HS-27A (cell line): Measurements from ENCODE around the gene LSM7.

Source experiments
- DNase-seq: peaks from one replicate; pipeline ENCODE4 v3.0.0-alpha.2; 2012; ENCODE audit warnings: low read depth, missing footprints

Gene LSM7

GRCh38 chr19:2328401-2329148 lies at the start of gene LSM7, which contains the start of gene SPPL2B:
Gene LSM7 (minus strand): TSS chr19:2328586. CDS start chr19:2328566, 20 bp downstream.
Gene SPPL2B (plus strand): TSS chr19:2328684. CDS start chr19:2328710, 26 bp downstream.
- peak; percentile 45 for DNase-seq

DNA sequence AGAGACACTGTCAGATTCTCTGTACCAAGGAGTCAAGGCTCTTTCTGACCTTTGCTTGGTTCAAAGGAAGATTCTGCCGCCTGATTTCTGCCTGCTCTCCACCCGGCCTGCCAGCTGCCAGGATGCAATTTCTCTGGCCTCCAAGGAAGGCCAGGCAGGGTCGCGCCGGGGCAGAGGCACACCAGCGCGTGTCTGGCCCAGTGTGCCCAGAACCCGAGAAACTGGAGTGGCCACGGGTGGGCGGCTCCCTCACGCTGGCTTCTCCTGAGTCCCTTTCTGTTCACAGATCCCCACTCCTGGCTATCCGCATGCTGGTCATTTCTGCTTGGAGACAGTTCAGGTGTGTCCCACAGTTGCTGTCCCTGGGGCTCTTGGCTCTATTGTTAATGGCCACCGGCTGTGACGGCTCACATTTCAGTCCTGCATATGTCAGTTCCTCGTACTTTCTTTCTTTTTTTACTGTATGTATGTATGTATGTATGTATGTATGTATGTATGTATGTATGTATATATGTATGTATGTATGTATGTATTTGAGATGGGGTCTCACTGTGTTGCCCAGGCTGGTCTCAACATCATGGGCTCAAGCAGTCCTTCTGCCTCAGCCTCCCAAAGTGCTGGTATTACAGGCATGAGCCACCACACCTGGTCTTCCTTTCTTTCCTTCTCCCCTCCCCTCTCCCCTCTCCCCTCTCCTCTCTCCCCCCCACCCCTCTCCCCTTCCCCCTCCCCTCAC lies 48.6 kb upstream of the LSM7 start:
- DNase-seq = no peak

GRCh38 chr19:2375353-2376121 lies 47.2 kb upstream of the LSM7 start:
- no peak for DNase-seq

- no peak for DNase-seq
Measured at GRCh38 chr19:2374808-2375207, 46.4 kb upstream of the LSM7 start.

- DNase-seq = no peak
Measured at GRCh38 chr19:2372076-2372612, 43.8 kb upstream of the LSM7 start.

DNA sequence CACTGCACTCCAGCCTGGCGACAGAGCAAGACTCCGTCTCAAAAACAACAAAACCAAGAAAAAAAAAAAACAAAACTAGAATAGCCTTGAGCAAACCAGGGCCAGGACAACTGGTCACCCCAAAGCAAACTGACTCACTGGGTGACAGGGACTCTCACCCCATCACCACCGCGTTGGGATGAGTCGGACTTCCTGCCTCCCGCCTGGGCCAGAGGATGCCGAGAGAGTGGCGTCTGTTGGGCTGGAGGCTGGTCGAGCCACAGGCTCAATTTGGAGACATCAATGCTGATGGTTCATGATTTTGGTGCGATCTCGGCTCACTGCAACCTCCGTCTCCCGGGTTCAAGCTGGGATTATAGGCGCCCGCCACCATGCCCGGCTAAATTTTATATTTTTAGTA lies 43.3 kb upstream of the LSM7 start:
- no peak for DNase-seq

- DNase-seq = no peak
Measured at GRCh38 chr19:2365201-2365970, 37.0 kb upstream of the LSM7 start.

DNA sequence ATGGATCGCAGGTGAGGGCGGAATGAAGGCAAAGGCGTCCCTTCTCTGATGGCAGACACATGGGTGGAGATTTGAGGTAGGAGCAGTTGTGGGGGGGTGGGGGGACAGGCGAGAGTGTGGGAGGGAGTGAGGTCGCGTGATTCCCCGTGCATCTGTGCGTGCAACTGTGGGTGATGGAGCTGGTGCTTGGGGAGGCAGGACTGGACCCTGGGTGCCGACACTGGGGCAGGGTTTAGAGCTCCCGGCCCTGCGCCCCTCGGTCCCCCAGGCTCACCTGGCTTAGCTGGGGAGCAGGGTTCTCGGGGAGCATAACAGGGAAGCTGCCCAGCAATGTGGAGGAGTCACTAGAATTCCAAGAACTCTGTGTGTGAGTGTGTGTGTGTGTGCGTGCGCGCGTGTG lies 35.0 kb upstream of the LSM7 start:
- DNase-seq = no peak

DNA sequence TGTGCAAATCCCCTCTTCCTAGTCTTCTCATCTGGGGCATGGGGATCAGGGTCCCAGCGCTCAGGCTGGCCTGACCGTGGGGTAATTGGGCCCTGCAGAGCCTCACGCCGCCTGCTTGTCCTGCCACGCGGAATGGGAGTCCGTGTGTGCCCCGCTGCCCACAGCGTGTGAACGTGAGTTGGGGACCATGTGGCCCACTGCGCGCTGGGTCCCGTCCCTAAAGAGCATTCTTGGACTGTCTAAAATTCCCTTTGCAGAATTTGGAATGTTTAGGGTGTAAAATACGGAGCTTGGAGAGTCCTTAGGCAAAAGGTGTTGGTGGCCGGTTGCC lies 34.5 kb upstream of the LSM7 start:
- DNase-seq = no peak

DNA sequence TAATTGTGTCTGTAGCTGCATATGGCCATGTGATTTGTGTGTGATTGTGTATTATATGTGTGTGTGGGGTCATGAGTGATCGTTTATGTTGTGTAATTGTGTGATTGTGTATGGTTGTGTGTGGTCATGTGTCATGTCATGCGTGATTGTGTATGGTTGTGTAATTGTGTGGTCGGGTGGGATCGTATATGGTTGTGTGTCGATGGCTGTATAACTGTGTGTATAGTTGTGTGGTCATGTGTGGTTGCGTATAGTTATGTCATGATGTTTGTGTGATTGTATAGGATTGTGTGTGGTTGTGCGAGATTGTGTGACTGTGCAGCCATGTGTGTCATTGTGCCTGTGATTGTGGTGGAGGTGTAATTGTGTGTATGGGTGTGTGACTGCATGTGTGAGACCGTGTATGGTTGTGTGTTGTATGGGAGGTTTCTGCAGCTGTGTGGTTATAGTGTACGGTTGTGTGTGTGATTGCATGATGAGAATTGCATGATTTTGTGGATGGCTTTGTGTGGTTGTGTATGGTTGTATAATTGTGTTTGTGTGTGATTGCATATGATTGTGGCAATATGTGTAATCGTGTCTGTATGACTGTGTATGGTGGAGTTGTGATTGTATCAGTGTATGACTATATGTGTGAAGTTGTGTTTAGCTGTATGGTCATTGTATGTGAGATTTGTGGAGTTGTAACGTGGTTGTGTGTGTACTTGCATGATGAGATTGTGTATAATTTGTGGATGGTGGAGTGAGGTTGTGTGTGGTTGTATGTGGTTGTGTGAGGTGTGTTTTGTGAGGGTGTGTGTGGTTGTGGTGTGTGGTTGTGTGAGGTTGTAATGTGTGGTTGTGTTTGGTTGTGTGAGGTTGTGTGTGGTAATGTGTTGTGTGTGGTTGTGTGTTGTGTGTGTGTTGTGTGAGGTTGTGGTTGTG lies 33.9 kb upstream of the LSM7 start:
- DNase-seq = no peak

- DNase-seq = no peak
Measured at GRCh38 chr19:2361246-2362045, 33.1 kb upstream of the LSM7 start.

DNA sequence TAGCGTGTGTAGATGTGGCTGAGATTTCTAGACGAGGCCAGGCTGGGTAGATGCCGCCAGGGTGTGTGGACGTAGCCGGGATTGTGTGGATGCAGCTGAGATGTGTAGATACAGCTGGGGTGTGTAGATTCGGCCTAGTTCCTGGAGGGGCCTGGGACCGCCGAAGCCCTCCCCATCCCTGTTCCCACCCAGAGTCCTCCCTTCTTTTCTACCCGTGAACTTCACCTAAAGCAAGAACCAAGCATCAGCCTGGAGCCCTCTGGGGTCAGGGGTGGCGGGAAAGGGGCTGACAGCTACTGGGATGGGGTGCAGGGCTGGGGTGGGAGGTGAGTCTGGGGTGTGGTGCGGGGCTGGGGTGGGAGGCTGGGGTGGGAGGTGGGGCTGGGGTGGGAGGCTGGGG lies 32.4 kb upstream of the LSM7 start:
- no peak for DNase-seq

DNA sequence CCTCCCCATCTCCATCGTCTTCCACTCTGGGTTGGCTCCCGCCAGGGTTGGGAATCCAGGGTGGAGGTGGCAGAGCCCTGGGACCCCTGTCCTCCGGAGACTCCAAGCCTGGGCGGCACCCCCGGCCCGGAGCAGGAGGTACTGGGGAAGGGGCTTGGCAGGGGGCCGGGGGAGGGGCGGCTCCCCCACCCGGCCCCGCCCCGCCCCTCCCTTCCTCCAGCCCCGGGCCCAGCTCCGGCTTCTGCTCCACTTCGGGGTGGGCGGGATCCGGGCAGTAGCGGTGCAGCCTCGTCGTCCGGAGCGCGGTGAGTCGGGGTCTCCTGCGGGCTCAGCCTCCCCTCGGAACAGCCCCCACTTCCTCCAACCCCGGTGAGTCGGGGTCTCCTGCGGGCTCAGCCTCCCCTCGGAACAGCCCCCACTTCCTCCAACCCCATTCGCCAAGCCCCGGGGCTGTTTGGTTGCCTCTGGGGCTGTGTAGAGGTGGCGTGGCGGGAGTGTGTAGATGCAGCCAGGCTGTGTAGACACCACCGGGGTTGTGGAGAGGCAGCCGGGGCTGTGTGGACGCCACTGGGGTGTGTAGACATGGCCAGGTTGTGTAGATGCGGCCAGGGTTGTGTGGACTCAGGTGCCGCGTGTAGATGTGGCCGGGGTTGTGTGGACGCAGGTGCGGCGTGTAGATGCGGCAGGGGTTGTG lies 31.8 kb upstream of the LSM7 start, which contains the start of gene TMPRSS9:
TSS of gene TMPRSS9 (plus strand) at position 274 of the 694 bp plus-strand sequence. CDS start 29,521 bp downstream, outside the sequence.
- no peak for DNase-seq

DNA sequence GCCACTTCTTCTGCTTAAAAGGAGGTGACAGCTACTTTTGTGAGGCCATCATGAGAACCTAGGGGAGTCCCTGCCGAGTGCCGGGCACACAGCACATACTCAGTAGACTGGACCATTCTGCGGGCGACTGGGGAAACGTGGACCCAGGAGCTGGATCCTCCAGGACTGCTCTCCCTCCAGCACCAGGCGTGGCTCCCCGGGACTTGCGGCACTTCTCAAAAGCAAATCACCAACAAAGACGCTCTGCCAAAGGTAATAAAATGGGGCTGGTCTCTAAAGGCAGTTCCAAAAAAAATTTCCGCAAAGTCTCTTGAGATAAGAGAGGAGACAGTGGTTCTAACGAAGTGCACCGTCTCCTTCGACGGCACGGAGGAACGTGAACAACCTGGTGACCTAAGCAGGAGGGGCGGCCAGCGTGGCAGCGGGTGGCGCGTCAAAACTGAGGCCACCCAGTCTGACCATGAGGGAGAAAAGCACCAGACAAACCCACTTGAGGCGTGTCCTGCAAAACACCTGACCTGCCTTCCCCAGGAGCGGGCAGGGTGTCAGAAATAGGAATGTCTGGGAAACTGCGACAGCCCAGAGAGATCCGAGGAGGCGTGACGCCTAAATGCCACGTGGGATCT lies 30.3 kb upstream of the LSM7 start:
- DNase-seq = no peak

GRCh38 chr19:2357279-2358206 lies 29.2 kb upstream of the LSM7 start:
- DNase-seq = no peak

DNA sequence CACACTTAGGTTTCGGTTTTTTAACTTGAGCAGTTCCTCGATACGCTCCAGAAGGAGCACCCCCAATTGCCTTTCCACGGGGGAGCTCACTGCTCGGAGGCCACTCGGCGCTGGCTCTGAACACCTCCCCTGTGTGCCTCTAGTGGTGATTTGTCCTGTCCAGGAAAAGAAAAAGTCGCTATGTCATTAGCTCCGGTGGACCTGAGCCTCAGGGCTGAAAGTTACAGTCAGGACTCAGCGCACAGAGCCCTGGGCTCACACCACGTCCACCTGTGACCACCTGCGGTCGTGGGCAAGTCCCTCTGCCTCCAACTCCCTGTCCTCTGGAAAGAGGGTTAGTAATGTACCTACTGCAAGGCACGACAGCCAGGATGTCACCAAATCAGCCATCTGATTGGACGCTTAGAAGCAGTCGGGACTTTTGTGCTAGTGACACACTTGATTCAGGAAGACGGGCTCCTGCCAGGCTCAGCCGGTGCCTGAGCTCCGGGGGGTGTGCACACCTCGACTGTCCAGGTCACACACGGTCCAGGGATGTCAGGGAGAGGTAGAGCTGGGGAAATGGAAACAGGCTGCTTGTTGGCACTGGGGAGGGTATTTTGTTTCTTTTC lies 27.8 kb upstream of the LSM7 start:
- DNase-seq = no peak
